ENCODE measurements around the gene PCA3.
"Not testable (repeated sequence)": the region's sequence is repeated elsewhere in the genome, so short reads cannot be mapped to it uniquely, and the experiment has no call there.

The PCA3 gene

GRCh38 chr9:76764138-76764537 is at the start of gene PCA3:
PCA3 (plus strand) TSS chr9:76764438.
- no peak for DNase-seq (ENCODE audit: low read depth in 2 of 2, low spot score in 1 of 2)

GRCh38 chr9:76716085-76716672 is 48.1 kb upstream of the PCA3 start:
- DNase-seq (ENCODE audit: low read depth in 2 of 2, low spot score in 1 of 2): no peak

GRCh38 chr9:76717176-76717575 is 47.1 kb upstream of the PCA3 start:
- no peak for DNase-seq (ENCODE audit: low read depth in 2 of 2, low spot score in 1 of 2)

GRCh38 chr9:76717613-76718012 is 46.6 kb upstream of the PCA3 start:
- DNase-seq (ENCODE audit: low read depth in 2 of 2, low spot score in 1 of 2): no peak

GRCh38 chr9:76718166-76718565 is 46.1 kb upstream of the PCA3 start:
- no peak for DNase-seq (ENCODE audit: low read depth in 2 of 2, low spot score in 1 of 2)

GRCh38 chr9:76720245-76720644 is 44.0 kb upstream of the PCA3 start:
- no peak for DNase-seq (ENCODE audit: low read depth in 2 of 2, low spot score in 1 of 2)

GRCh38 chr9:76725011-76725546 is 39.2 kb upstream of the PCA3 start:
- DNase-seq (ENCODE audit: low read depth in 2 of 2, low spot score in 1 of 2): no peak

- DNase-seq (ENCODE audit: low read depth in 2 of 2, low spot score in 1 of 2): no peak
These were observed 38.4 kb upstream of the PCA3 start for GRCh38 chr9:76725885-76726284.

GRCh38 chr9:76729116-76729515 is 35.1 kb upstream of the PCA3 start:
- no peak for DNase-seq (ENCODE audit: low read depth in 2 of 2, low spot score in 1 of 2)

GRCh38 chr9:76729980-76730737 is 34.1 kb upstream of the PCA3 start:
- DNase-seq (ENCODE audit: low read depth in 2 of 2, low spot score in 1 of 2): no peak

- no peak for DNase-seq (ENCODE audit: low read depth in 2 of 2, low spot score in 1 of 2)
These were observed 33.4 kb upstream of the PCA3 start for GRCh38 chr9:76730801-76731200.

GRCh38 chr9:76732341-76732958 is 31.8 kb upstream of the PCA3 start:
- no peak for DNase-seq (ENCODE audit: low read depth in 2 of 2, low spot score in 1 of 2)

- no peak for DNase-seq (ENCODE audit: low read depth in 2 of 2, low spot score in 1 of 2)
These were observed 31.1 kb upstream of the PCA3 start for GRCh38 chr9:76733096-76733495.

- DNase-seq (ENCODE audit: low read depth in 2 of 2, low spot score in 1 of 2): no peak
These were observed 29.5 kb upstream of the PCA3 start for GRCh38 chr9:76734716-76735115.

- DNase-seq (ENCODE audit: low read depth in 2 of 2, low spot score in 1 of 2): no peak
These were observed 26.9 kb upstream of the PCA3 start for GRCh38 chr9:76737154-76737902.

- DNase-seq (ENCODE audit: low read depth in 2 of 2, low spot score in 1 of 2): no peak
These were observed 25.8 kb upstream of the PCA3 start for GRCh38 chr9:76738402-76738801.

- DNase-seq (ENCODE audit: low read depth in 2 of 2, low spot score in 1 of 2): no peak
These were observed 22.7 kb upstream of the PCA3 start for GRCh38 chr9:76741524-76741923.

- DNase-seq (ENCODE audit: low read depth in 2 of 2, low spot score in 1 of 2): not testable (repeated sequence)
These were observed 21.3 kb upstream of the PCA3 start for GRCh38 chr9:76742890-76743289.

GRCh38 chr9:76743931-76744330 is 20.3 kb upstream of the PCA3 start:
- DNase-seq (ENCODE audit: low read depth in 2 of 2, low spot score in 1 of 2): no peak

GRCh38 chr9:76744336-76744735 is 19.9 kb upstream of the PCA3 start:
- DNase-seq (ENCODE audit: low read depth in 2 of 2, low spot score in 1 of 2): no peak

GRCh38 chr9:76751001-76751400 is 13.2 kb upstream of the PCA3 start:
- DNase-seq (ENCODE audit: low read depth in 2 of 2, low spot score in 1 of 2): no peak

GRCh38 chr9:76756268-76756640 is 8.0 kb upstream of the PCA3 start:
- no peak for DNase-seq (ENCODE audit: low read depth in 2 of 2, low spot score in 1 of 2)

All from stimulated activated CD8-positive, alpha-beta memory T cell treated with anti-CD3 and anti-CD28 coated beads, Interleukin-4, amount 100 ng/mL, for 1 hour (primary cell).